Progenitor cell of endocrine pancreas (in vitro differentiated cells): ENCODE data around the gene VIPR2. TPM values are rescaled to one million over a fixed set of nuclear protein-coding genes. Genes with fewer than 3 reads are reported as not detected.
"Not testable (repeated sequence)": the region's sequence is repeated elsewhere in the genome, so short reads cannot be mapped to it uniquely, and the experiment has no call there.

Experiments
- DNase-seq: peaks from one replicate; pipeline ENCODE4 v3.0.0; 2021; ENCODE audit warnings: low spot score; ENCODE audit not compliant: unreplicated experiment
- H3K27ac Mint-ChIP-seq: 2 replicates; pipeline ENCODE4 v1.8.0; 2021; ENCODE audit warnings: mild to moderate bottlenecking, moderate library complexity, mixed read lengths
- H3K27me3 Mint-ChIP-seq: 2 replicates; pipeline ENCODE4 v1.8.0; 2021; ENCODE audit warnings: mixed read lengths
- H3K36me3 Mint-ChIP-seq: 2 replicates; pipeline ENCODE4 v1.8.0; 2022; ENCODE audit warnings: mixed read lengths; ENCODE audit not compliant: insufficient read depth
- H3K4me1 Mint-ChIP-seq: 2 replicates; pipeline ENCODE4 v1.8.0; 2021; ENCODE audit warnings: low read depth, mixed read lengths
- H3K4me3 Mint-ChIP-seq: 2 replicates; pipeline ENCODE4 v1.8.0; 2021; ENCODE audit warnings: low read depth, mild to moderate bottlenecking, moderate library complexity, mixed read lengths
- H3K9me3 Mint-ChIP-seq: 2 replicates; pipeline ENCODE4 v1.8.0; 2021; ENCODE audit warnings: low read depth, mixed read lengths
- CTCF ChIP-seq: fragments of 200-600 bp; sonication (generic); IDR thresholded peaks from one replicate; pipeline ENCODE4 v1.5.0; 2021; ENCODE audit warnings: antibody characterized with exemption, mild to moderate bottlenecking; ENCODE audit not compliant: unreplicated experiment
- total RNA-seq: library from RNA; stranded (reverse); gene quantifications from 2 replicates; pipeline ENCODE4 v1.2.1, GENCODE V29; 2021

Gene VIPR2
- total RNA-seq, 1 donor from 2014 or later = 0.36 TPM

GRCh38 chr7:159004411-159004810 lies 140.3 kb downstream of the VIPR2 start:
- TF ChIP-seq CTCF = no peak
- Mint-ChIP-seq H3K27me3 (peaks cover 6% of the 10 kb centered on the region), H3K9me3 (no peaks in the 10 kb centered on the region), H3K27ac (no peak overlapping the region), H3K36me3 (no peaks in the 10 kb centered on the region), H3K4me1 (no peaks in the 10 kb centered on the region), H3K4me3 (no peak overlapping the region)
- DNase-seq = no peak

- Mint-ChIP-seq H3K9me3 (no peaks in the 10 kb centered on the region), H3K27ac (no peak overlapping the region), H3K36me3 (no peaks in the 10 kb centered on the region), H3K4me3 (no peak overlapping the region), H3K4me1 (no peaks in the 10 kb centered on the region), H3K27me3 (peaks cover 12% of the 10 kb centered on the region)
- no peak for TF ChIP-seq CTCF
- DNase-seq = no peak
Observed at GRCh38 chr7:159001811-159002210, 142.9 kb downstream of the VIPR2 start.

- Mint-ChIP-seq H3K36me3 (no peaks in the 10 kb centered on the region), H3K4me1 (no peaks in the 10 kb centered on the region), H3K27ac (no peak overlapping the region), H3K27me3 (peaks cover 12% of the 10 kb centered on the region), H3K9me3 (no peaks in the 10 kb centered on the region), H3K4me3 (no peak overlapping the region)
- no peak for DNase-seq
- TF ChIP-seq CTCF = no peak
Observed at GRCh38 chr7:159000859-159001435, 143.7 kb downstream of the VIPR2 start.

GRCh38 chr7:159000070-159000469 lies 144.6 kb downstream of the VIPR2 start:
- Mint-ChIP-seq H3K4me3 (no peak overlapping the region), H3K9me3 (no peaks in the 10 kb centered on the region), H3K27ac (no peak overlapping the region), H3K27me3 (peaks cover 12% of the 10 kb centered on the region), H3K36me3 (no peaks in the 10 kb centered on the region), H3K4me1 (no peaks in the 10 kb centered on the region)
- TF ChIP-seq CTCF = no peak
- no peak for DNase-seq

- H3K36me3 Mint-ChIP-seq = no peaks in the 10 kb centered on the region
Observed at GRCh38 chr7:158999496-158999895, 145.2 kb downstream of the VIPR2 start.

GRCh38 chr7:158998261-158998660 lies 146.4 kb downstream of the VIPR2 start:
- DNase-seq = not testable (repeated sequence)
- H3K27me3 Mint-ChIP-seq = peaks cover 25% of the 10 kb centered on the region

More at GRCh38 chr7:158999496-158999895, 145.2 kb downstream of the VIPR2 start:
- Mint-ChIP-seq H3K4me3 (no peak overlapping the region), H3K4me1 (no peaks in the 10 kb centered on the region), H3K27me3 (peaks cover 16% of the 10 kb centered on the region), H3K27ac (no peak overlapping the region), H3K9me3 (peaks cover 4% of the 10 kb centered on the region)
- no peak for DNase-seq
- TF ChIP-seq CTCF = no peak

More at GRCh38 chr7:158998261-158998660, 146.4 kb downstream of the VIPR2 start:
- H3K4me3 Mint-ChIP-seq, H3K9me3 Mint-ChIP-seq, H3K36me3 Mint-ChIP-seq, H3K27ac Mint-ChIP-seq, H3K4me1 Mint-ChIP-seq: not testable (repeated sequence)
